Measurements from ENCODE around the gene ORC1. TPM values are rescaled to one million over a fixed set of nuclear protein-coding genes. Genes with fewer than 3 reads are reported as not detected.
A peak's percentile ranks its signal among the peaks of the same experiment; 100 is the strongest.

The ORC1 gene
- total RNA-seq (10 to 100 TPM in 1 of 2 donors, under 1 TPM in 1; 0.33 to 16.6 TPM), polyA plus RNA-seq (under 1 TPM; 0.31 to 0.53 TPM)

GRCh38 chr1:52404116-52404974, at the start of gene ORC1, which contains the start of gene PRPF38A:
TSS of gene ORC1 (minus strand) at chr1:52404423. CDS start at chr1:52402223, 2,200 bp downstream.
TSS of gene PRPF38A (plus strand) at chr1:52404602. CDS start at chr1:52404750, 148 bp downstream.
- Histone ChIP-seq H3K4me1 (ENCODE audit: control insufficient read depth in 4 of 4, insufficient read depth in 4 of 4, low read length in 3 of 4) (peaks cover 4 to 27% (median 17%) of the 10 kb centered on the region in 4 donors), H3K4me3 (ENCODE audit: low read depth in 1 of 3, low read length in 3 of 3) (peak within 1 kb of the TSS; percentile 66 to 100 (median 89)), H3K36me3 (ENCODE audit: control insufficient read depth in 4 of 4, insufficient read depth in 3 of 4, low read depth in 1 of 4, low read length in 3 of 4) (peaks cover 2 to 21% (median 12%) of the 10 kb centered on the region in 4 donors), H3K27ac (ENCODE audit: low read depth in 1 of 2, low read length in 2 of 2) (peak within 1 kb of the TSS; percentile 79 to 97), H3K27me3 (ENCODE audit: control insufficient read depth in 4 of 4, insufficient read depth in 4 of 4, low read length in 3 of 4) (no peaks in the 10 kb centered on the region), H3K9ac (ENCODE audit: low read depth in 1 of 2, low read length in 2 of 2) (peak within 1 kb of the TSS; percentile 65 to 98), H3K9me3 (ENCODE audit: control insufficient read depth in 4 of 4, low read length in 3 of 4) (no peaks in the 10 kb centered on the region)
- peak; percentile 98 for DNase-seq (ENCODE audit: low spot score)
- WGBS: under 1% methylated on average over 57 of the region's 57 CpGs
- TF ChIP-seq, protein P1, sequence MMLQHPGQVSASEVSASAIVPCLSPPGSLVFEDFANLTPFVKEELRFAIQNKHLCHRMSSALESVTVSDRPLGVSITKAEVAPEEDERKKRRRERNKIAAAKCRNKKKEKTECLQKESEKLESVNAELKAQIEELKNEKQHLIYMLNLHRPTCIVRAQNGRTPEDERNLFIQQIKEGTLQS (IDR thresholded peaks at IDR 0.05): peak; percentile 20
- TF ChIP-seq JUND (IDR thresholded peaks at IDR 0.05) (peak in 1 of 2 donors; percentile 27), GABPA (IDR thresholded peaks at IDR 0.05 in 1 of 2, conservative IDR thresholded peaks at IDR 0.05 in 1 of 2) (peak; percentile 96 to 99), REST (IDR thresholded peaks at IDR 0.05) (peak; percentile 30), MAX (IDR thresholded peaks at IDR 0.05) (no peak), SP1 (IDR thresholded peaks at IDR 0.05) (peak; percentile 67), RAD21 (IDR thresholded peaks at IDR 0.05) (peak; percentile 29 to 59), HNF4A (conservative IDR thresholded peaks at IDR 0.05) (peak in 1 of 2 donors; percentile 4), FOXA1 (IDR thresholded peaks at IDR 0.05) (no peak), FOXA2 (IDR thresholded peaks at IDR 0.05) (no peak), EGR1 (IDR thresholded peaks at IDR 0.05; ENCODE audit: low read depth in 2 of 2) (peak in 1 of 2 donors; percentile 38), TAF1 (conservative IDR thresholded peaks at IDR 0.05) (peak; percentile 67), RXRA (IDR thresholded peaks at IDR 0.05) (peak; percentile 18 to 20), NR2F2 (IDR thresholded peaks at IDR 0.05) (no peak), HNF4G (IDR thresholded peaks at IDR 0.05) (no peak), YY1 (IDR thresholded peaks at IDR 0.05) (peak; percentile 99)
- TF ChIP-seq, protein P2, sequence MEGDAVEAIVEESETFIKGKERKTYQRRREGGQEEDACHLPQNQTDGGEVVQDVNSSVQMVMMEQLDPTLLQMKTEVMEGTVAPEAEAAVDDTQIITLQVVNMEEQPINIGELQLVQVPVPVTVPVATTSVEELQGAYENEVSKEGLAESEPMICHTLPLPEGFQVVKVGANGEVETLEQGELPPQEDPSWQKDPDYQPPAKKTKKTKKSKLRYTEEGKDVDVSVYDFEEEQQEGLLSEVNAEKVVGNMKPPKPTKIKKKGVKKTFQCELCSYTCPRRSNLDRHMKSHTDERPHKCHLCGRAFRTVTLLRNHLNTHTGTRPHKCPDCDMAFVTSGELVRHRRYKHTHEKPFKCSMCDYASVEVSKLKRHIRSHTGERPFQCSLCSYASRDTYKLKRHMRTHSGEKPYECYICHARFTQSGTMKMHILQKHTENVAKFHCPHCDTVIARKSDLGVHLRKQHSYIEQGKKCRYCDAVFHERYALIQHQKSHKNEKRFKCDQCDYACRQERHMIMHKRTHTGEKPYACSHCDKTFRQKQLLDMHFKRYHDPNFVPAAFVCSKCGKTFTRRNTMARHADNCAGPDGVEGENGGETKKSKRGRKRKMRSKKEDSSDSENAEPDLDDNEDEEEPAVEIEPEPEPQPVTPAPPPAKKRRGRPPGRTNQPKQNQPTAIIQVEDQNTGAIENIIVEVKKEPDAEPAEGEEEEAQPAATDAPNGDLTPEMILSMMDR (IDR thresholded peaks at IDR 0.05; ENCODE audit: low read depth, low read length, missing input control): no peak
- TF ChIP-seq, protein P3, sequence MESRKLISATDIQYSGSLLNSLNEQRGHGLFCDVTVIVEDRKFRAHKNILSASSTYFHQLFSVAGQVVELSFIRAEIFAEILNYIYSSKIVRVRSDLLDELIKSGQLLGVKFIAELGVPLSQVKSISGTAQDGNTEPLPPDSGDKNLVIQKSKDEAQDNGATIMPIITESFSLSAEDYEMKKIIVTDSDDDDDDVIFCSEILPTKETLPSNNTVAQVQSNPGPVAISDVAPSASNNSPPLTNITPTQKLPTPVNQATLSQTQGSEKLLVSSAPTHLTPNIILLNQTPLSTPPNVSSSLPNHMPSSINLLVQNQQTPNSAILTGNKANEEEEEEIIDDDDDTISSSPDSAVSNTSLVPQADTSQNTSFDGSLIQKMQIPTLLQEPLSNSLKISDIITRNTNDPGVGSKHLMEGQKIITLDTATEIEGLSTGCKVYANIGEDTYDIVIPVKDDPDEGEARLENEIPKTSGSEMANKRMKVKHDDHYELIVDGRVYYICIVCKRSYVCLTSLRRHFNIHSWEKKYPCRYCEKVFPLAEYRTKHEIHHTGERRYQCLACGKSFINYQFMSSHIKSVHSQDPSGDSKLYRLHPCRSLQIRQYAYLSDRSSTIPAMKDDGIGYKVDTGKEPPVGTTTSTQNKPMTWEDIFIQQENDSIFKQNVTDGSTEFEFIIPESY (IDR thresholded peaks at IDR 0.05): peak; percentile 31

Measured in liver (tissue), 9 donors.